GM19395 (cell line): Measurements from ENCODE around the gene TCAIM.

Experiments
- ATAC-seq: cut with Tn5 transposase; IDR thresholded peaks from one replicate; pipeline ENCODE4 v1.9.1; 2021; ENCODE audit warnings: mild to moderate bottlenecking, moderate library complexity; ENCODE audit not compliant: unreplicated experiment

TCAIM gene, protein sequence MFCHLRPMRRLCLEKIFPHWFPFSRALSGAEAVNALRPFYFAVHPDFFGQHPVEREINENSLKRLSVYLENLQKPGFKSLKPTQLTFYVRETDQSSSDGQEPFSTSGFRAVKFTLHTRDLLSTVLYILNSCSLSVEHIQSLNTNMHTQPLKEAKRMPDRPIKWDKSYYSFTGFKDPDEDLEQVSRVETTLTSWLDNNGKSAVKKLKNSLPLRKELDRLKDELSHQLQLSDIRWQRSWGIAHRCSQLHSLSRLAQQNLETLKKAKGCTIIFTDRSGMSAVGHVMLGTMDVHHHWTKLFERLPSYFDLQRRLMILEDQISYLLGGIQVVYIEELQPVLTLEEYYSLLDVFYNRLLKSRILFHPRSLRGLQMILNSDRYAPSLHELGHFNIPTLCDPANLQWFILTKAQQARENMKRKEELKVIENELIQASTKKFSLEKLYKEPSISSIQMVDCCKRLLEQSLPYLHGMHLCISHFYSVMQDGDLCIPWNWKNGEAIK

DNA sequence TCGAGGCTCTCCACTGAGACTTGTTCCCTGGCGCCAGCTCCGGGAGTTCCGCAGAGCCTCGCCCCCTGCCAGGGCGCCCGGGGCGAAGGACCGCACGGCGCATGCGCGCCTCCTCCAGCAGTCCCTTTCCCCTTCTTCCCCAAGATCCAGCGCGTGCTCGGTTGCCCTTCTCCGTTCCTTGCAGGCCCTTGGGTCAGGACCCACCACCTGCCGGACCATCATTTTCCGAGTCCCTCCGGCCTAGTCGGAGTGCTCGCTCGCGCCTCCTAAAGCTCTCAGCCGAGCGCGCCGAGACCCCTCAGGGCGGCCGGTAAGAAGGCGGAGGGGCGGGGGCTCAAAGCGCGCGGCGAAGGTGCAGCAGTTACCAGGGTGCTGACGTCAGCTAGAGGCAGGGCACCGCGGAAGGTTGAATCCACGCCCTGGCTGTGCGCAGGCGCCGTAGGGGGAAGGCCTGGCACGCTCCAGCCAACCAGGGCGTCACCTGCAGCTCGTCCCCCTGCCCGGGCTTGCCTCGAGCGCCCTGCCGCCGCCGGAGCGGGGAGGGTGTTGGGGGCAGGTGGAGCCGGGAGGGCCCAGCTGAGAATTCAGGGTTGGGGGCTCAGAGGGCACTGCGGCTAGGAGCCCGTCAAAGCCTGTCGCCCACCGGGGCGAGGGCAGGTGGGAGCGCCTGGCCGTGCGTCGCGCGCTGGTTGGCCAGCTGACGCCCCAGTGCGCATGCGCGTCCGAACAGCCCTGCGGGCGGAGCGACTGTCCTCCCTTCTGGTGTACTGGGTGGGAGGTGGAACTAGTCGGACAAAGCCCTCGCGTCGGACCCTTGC lies at the start of gene TCAIM:
TCAIM (plus strand) TSS at position 757 of the 818 bp plus-strand sequence. CDS start 16,017 bp downstream, outside the sequence.
- peak; percentile 90 for ATAC-seq

DNA sequence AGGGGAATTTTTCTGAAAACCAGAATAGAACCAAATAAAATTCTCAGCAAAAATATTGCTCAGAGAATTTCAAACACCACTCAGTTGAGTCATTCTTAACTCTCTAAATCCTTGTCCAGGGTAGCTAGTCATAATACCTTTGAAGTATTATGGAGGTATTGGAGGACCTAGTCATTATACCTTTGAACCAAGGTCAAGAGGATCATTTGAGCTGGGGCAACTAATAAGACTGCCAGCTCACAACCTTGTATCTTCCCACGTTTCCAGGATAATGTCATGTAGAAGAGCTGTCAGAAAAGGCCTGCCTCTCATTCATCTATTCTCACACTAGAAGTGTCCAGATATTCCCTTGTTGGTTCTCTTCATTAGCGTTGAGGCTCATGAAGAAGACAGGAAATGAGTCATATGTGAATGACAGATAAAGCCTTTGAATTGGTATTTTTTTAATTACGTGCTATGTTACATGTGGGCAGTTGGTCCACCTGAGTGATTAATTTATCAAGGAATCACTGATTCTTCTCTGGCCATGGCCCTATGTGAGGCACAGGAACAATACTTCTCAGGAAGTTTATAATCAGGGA lies 48.6 kb upstream of the TCAIM start:
- no peak for ATAC-seq

DNA sequence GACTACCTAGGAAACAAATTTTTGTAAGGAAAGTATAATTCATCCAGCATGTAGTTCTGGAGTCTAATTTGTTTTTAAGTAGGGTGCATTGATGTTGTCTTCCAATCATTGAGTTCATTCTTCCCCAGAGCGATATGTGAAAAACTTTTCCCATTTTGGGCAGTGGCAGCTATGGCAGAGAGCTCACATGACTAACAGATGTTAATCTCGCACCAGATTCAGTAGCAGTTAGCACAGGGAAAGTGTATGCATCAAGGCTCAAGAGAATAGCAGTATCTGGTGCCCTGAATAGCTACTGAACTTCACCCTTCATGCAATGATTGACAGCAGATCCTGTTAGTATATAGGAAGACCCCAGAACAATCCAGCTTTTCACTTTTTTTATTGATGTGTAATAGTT lies 46.3 kb upstream of the TCAIM start:
- no peak for ATAC-seq

DNA sequence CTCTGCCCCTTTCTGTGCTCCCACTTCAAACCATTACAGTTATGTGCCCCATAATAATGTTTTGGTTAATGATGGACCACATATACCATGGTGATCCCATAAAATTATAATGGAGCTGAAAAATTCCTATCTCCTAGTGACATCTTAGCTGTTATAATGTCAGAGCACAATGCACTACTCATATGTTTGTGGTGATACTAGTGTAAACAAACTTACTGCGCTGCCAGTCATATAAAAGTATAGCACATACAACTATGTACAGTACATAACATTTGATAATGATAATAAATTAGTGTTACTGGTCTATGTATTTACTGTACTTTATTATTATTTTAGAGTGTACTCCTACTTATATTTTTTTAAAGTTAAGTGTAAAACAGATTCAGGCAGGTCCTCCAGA lies 45.6 kb upstream of the TCAIM start:
- no peak for ATAC-seq

DNA sequence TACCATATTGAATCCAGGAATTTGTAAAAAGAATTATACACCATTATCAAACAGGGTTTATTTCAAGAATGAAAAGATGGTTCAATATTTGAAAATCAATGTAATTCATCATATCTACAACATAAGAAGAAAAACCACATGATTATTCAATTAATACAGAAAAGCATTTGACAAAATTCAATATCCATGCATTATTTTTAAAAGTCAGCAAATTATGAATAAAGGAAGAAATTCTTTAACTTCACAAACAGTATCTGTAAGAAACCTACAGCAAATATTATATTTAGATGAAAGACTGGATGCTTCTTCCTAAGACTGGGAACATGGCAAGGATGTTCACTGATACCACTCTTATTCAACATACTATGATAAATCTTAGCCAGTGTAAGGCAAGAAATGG lies 41.3 kb upstream of the TCAIM start:
- ATAC-seq = no peak

DNA sequence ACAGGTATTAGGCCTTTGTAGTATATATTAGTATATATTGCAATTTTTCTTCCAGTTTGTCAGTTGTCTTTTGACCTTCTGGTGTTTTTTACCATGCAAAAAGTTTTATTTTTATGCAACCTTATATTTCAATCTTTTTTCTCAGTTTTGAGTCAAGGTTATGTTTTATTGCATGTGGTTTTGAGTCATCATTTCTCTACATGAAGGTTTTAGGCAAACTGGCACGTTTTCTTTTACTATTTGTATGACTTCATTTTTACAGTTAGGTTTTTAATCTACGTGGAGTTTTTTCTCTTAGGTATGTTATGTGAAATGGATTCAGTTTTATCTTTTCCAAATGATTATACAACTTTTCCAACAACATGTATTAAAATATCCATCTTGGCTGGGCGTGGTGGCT lies 36.8 kb upstream of the TCAIM start:
- no peak for ATAC-seq

DNA sequence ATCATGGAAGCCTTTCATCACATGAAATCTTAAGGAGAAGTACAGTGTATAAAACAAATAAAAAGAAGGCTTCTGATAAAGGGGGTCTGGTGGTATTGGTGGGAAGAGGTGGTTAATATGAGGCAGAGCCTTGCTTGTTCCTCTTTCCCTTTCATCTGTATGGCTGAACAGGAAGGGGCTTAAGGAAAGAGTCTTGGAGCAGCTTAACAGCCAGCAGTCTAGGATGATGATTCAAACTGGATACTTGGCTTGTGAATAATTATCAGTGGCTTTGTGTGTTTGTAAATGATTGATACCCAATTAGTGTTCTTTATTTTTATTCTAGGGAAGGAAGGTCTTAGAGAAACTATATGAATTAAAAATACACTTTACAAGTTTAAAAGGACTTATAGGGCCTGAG lies 29.1 kb upstream of the TCAIM start:
- no peak for ATAC-seq

DNA sequence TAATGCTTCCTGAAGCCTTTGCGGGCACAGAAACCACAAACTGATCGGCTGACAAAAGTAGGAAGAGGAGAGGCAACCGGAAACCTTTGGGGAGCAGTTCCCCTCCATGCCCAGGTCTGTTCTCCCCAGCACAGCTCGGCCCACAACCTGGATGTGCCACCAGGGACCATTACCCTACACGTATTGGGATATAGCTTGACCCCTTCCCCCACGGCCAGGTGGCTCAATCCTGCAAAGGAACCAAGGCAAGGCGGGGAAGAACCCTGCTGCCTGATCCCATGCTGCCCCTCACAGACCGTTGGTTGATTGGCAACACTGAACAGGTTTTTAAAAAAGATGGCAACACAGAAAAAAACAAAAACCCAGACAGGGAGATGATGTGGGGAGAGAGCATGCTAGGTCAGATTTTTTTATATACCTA lies 19.7 kb upstream of the TCAIM start:
- ATAC-seq = no peak

DNA sequence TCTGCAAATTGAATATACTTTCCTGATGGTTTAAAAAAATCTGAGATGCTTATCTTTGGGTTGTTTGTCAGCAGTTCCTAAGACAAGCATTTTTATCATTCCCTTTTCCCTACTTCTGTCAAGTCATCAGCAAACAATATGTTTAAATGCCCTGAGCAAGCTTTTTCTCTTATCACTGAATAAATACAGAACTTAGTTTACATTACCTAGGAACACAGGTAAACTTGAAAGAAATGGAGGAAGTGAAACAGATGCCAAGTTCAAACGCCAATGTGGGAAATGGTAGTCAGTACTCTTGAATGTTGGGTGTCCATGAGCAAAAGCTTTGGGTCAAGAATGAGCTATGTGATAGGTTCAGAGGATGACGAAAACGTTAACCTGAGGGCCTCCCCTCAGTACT lies 17.2 kb upstream of the TCAIM start:
- ATAC-seq = no peak

DNA sequence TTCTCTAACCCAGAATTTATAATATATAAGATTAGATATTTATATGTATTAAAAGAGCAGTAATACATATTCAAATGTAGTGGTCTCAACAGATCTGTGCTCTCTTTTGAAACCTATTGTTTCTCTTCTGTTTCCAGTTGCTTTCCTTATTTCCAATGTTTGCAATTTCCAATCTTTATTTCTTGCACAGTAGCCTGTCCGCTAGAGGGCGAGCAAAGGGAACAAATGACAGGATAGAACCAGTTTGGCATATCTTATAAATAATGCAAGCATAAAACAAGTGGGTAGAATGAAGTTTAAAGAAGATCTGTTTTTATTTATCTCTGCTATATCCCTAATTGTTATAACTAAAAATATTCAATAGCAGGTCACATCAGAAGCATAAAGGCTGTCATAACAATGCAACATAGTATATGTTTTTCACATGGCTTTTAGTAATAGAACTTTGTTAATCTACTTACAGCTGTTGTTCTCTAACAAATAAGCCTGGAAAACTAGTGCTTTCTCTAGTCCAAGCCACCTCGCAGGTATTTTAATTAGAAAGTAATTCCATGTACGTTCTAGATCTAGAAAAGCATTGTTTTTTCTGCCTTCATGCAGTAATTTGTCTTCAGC lies 15.1 kb upstream of the TCAIM start:
- ATAC-seq = no peak

DNA sequence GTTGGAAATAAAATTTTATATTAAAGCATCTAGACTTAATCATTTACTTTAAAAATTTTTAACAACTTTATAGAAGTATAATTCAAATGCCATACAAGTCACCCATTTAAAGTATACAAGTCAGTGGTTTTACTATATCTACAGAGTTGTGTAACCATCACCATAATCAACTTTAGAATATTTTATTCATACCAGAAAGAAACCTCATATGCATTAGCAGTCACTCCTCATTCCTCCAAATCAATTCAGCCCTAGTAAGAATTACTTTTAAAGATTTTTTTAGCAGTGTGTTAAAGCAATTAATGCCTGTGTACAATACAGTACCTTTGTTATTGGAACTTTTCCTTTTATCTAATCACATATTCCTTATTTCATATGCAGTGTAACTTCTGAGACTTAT lies 14.0 kb upstream of the TCAIM start:
- ATAC-seq = no peak

DNA sequence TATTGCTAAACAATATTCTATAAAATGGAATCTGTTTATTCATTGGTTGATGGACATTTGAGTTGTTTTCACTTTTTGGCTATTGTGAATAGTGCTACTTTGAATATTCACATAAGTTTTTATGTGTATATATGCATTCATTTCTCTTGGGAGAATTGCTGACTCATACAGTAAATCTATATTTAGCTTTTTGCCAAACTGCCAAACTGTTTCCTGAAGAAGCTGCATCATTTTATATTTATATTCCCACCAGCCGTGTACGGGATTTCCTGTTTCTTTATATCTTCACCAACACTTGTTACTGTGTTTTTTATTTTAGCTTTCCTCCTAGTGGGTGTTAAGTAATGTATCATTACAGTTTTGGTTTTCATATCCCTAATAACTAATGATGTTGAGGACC lies 12.5 kb upstream of the TCAIM start:
- ATAC-seq = no peak

DNA sequence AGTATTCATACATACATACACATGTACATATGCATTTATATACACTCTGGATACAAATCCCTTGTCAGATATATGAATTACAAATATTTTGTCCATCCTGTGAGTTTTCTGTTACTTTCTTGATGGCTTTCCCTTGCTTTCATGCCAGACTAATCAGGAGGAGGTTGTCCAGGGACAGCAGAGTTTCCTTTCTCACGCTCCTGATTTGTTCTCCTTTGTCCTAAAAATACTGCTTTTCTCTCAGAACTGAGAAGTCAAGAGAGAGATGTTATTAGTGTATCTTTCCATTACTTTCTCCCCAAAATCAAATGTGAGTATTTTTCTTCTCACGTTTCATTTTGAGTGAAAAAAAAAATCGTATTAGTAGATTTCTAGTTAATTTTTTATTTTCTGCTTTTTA lies 12.1 kb upstream of the TCAIM start:
- no peak for ATAC-seq

DNA sequence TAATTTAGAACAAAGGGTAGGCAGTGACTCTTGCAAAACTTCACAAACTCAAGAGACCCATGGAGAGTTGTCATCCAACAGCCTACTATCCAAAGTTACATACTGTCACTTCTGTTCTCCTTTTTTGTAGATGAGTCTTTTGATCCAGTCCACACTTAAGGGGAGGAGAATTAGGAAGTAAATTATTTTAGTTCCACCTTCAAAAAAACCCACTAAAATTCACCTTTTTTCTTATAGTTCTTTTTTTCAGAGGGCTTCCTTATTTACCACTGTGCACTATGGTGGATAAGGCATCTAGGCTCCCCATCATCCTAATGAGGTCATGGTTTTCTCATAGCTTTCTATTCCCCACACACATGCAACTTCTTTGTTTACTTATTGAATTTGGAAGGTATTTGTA lies 8.6 kb upstream of the TCAIM start:
- no peak for ATAC-seq

DNA sequence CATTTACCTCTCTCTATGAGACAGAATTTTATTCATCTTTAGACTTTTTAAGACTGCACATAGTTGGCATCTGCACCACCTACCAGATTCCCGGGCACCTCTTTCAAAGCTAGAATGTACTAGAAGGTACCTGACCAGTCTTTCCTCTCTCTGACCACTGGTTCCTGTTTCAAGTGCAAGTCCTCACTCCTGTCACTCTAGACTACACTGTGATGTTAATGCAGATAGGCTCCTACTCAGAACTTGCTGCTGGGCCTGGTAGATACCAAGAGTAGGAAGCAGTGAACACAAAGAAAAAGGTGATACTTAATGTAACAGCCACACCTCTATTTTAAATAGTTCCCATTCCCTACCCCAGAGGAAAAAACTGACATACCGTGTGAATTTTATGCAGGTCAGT lies 8.1 kb upstream of the TCAIM start:
- no peak for ATAC-seq

DNA sequence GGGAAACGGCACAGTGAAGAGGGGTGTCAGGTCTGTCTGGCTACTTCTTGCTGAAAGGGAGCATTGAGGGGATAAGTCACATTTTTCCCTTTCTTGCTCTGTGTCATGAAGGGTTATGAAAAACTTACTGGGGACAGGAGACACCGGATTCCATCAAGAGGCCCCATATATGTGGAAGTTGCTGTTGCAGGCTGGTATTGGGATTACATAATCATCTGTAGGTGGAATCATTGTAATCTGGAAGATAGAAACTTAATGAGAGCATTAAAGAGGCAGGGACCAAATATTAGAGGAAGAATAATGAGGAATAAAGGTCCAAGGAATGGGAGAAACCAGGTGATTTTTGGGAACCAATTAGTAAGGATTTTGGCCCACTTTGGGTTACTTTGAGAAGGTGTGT lies 4.2 kb upstream of the TCAIM start:
- ATAC-seq = no peak

DNA sequence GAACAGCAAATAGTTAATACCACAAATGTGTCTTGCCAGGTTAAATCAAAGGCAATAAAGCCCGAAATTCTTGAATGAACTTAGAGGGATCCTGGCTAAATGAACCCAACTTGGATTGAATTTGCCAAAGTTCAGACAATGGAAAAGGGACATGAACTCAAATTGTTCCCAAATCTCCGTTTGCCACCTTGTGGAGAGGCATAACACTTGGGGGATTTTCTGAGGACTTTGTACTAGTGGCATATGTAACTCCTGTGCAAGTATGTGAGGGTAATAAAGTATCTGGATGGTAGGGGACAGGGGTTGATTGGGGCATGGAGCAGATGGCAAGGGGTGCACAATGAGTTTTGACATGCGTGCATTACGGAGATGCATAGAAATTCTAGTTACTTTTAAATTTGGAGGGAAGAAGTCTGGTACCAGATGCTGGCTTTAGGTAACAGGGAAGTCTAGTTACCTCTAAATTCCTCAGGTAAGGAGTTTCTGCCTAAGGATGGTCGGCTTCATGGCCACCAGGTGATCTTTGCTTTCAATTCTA lies 1.2 kb upstream of the TCAIM start:
- ATAC-seq = no peak

DNA sequence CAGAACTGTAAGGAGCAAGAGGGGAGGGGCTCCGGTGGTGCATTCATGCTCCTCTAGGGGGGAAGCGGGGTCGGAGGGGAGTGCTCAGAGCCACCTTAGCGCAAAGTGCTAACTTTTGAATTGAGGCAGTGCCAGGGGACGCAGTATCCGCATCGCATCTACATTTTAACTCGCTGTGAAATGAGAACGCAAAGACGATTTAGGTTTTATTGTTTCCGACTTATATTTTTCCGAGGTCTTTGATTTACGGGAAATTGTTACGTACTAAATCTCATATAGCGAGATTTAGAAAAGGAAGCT lies 212 bp downstream of the TCAIM start:
- ATAC-seq = no peak

DNA sequence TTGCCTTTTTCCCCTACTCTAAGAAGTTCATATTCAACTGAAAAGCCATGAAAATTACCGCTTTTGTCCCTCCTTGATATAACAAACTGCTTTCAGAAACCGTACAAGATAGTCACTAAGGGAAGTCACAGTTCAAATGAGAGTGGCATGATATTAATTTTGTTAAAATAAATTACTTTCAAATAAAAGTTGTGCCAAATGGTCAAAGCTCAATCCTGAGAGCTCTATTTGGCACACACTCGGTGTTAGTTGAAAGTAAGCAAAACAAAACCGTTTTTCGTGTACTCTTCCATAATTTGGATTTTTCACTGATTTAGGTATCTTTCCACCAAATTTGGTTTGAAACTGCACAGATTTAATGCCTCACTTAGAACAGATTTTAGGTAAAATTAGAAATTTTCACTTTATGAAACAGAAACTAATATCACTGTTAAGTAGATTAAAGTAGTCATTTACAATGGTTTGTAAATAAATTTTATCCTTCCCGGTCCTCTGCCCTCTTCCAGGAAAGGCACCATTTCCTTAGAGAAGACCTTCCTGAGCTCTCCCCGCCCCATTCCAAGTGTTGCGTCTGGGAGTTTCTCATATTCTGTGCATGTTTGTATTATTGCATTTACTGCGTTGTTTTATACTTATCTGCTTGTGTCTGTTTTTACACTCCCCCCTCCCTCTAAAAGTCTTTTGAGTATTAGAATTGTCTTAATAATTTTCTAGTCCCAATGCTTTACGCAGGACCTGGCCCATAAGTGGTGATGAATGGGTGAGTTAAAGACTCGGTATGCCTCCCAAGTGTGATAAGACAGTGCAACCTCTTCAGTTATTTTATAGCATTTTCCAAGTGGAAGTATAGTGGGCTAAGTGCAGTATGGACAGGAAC lies 853 bp downstream of the TCAIM start:
- ATAC-seq = no peak

DNA sequence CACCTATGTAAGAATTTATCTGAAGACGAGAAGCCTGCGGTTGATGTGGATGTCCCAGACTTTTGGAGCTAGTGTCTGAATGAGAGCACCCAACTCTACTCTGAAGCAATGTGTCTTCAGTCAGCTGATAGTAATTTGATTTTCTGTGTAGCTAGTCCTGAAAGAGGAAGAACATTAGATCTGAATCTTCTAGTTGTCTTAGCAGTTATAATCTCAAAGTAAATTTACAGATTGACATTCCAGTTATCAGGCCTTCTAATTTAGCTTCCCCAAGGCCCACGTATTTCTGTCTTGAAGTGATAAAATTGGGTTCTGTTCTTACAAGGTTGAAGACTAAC lies 1.5 kb downstream of the TCAIM start:
- no peak for ATAC-seq
